HG03045 (cell line): ENCODE measurements around the gene SMTNL1.

ENCODE experiments used
- ATAC-seq: cut with Tn5 transposase; IDR thresholded peaks from one replicate; pipeline ENCODE4 v1.9.1; 2021; ENCODE audit warnings: mild to moderate bottlenecking, moderate library complexity; ENCODE audit not compliant: unreplicated experiment

SMTNL1 gene

DNA sequence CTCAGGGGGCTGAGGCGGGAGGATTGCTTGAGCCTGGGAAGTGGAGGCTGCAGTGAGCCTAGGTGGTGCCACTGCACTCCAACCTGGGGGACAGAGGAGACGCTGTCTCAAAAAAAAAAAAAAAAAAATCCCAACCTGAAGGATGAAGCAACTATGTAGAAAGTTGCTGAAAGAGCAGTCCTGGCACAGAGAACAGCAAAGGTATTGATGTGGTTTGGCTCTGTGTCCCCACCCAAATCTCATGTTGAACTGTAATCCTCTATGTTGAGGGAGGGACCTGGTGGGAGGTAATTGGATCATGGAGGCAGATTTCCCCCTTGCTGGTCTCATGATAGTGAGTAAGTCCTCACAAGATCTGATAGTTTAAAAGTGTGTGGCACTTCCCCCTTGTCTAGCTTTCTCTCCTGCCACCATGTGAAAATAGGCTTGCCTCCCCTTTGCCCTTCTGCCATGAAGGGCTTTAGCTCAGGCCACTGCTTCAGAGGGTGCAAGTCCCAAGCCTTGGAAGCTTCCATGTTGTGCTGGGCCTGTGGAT lies 49.4 kb downstream of the SMTNL1 start:
- ATAC-seq, result no peak

DNA sequence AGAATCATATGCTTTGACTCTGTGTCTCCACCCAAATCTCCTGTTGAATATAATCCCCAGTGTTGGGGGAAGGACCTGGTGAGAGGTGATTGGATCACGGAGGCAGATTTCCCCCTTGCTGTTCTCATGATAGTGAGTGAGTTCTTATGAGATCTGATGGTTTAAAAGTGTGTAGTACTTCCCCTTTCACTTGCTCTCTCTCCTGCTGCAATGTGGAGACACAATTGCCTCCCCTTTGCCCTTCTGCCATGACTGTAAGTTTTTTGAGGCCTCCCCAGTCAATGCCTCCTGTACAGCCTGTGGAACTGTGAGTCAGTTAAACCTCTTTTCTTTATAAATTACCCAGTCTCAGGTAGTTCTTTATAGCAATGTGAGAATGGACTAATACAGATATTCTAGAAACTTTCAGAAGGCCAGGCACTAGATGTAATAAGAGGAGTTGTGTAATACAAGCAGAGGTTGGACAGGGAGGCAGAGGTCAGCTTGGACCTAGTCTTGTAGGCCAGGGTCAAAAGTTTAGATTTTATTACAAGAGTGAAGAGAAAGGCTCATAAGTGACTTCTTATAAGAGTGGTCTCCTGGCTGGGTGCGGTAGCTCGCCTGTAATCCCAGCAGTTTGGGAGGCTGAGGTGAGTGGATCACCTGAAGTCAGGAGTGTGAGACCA lies 50.8 kb downstream of the SMTNL1 start:
- ATAC-seq, result no peak

DNA sequence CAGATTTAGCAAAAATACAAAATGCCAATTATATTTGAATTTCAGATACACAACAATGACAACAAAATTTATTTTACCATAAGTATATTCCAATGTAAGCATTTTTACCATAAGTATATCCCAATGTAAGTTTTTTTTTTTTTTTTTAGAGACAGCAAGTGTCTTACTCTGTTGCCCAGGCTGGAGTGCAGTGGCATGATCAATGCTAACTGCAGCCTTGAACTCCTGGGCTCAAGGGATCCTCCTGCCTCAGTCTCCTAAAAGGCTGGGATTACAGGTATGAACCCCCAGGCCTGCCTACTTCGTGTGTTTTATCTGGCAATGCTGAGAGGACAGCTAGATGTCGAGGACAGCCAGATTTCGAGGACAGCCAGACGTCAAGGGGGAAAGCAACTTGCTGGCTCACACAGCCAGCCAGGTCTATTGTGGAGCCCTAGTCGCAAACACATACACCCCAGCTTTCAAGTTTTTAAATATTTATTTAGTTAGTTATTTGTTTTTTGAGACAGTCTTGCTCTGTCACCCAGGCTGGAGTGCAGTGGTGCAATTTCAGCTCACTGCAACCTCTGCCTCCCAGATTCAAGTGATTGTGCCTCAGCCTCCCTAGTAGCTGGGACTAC lies 59.0 kb downstream of the SMTNL1 start:
- ATAC-seq, result no peak

DNA sequence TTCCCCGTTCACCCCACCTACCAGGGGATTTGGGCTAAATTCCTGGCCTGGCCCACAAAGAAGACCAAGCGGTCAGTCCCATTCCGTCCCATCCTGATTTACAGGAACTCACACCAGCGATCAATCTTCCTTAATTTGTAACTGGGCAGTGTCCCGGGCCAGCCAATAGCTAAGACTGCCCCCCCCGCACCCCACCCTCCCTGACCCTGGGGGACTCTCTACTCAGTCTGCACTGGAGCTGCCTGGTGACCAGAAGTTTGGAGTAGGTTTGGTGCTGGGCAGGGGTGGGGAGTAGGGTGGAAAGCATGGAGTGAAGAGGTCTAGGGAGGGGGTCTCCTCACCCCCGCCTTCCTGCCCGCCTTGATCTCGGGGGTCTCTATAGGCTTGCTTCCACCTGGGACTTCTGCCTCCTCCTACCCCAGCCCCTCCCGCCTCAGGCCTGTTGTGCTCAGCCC lies 60.1 kb downstream of the SMTNL1 start, which contains the start of gene SERPING1:
TSS of gene SERPING1 (plus strand) at position 225 of the 455 bp plus-strand sequence. CDS start 586 bp downstream, outside the sequence.
- no peak for ATAC-seq

DNA sequence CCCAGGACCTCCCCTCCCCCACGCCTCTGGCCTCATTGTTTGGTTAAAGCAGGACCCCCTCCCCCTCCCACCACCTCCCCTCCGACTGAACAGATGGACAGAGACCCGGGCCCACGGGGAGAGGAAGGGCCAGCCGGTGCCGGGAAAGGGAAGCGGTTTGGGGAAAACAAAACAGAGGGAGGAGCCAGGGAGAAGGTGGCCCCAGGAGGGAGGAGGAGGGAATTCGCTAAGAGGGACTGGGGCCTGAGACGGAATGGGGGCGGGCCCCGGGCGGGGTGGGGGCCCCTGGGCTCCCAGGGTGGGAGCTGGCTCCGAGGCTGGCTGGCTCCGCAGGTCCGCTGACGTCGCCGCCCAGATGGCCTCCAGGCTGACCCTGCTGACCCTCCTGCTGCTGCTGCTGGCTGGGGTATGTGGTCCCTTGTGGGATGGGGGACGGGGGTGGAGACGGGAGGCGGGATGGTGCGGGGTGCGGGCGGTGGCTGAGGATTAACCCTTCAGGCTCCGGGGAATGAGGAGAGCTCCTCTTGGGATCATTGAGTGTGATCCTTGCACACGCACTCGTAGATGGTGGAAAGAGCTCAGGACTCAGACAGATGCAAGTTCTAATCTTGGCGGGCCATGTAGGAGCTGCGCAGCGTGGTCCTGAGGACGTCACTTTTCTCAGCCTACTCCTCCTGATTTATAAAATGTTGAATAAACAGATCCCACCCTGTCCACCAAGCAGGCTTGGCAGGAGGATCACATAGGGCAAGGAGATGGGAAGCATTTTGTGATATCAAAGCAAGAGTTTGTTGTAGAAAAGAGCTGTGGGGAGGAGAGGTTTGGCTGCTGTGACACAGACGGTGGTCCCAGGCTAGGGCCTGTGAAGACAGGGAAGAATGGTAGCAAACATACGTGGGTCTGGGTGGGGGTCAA lies 60.8 kb downstream of the SMTNL1 start:
- no peak for ATAC-seq

DNA sequence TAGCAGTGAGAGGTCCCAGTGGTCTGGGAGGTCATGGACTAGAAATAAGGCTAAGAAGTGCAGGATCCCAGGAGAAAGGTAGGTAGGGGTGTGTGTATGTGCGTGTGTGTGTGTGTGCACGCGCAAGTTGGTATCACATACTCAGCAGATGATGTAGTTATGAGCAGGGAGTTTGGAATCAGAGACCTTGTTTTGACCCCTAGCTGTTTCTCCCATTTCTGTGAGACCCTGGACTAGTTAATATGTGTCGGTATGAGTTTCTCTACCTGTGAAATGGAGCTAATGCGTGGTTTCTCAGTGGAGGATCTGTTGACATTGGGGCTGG lies 61.4 kb downstream of the SMTNL1 start:
- ATAC-seq, result no peak

DNA sequence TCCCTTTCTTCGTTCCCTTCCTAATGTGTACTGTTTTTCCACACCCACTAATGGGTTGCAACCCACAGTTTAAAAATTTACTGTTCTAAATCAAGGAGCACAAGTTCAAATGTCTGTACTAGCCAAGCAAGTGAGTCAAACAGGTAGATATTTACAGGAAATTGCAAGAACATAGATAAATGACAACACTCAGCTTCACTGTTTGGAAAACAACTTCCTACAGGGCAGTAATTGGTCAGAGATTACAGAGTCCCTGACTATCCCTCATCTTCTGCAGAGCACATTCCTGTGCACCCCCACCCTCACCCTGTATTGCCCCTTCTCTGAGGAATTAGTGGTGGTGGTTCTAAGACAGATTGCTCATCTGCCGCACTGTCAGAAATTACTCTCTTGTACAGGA lies 62.0 kb downstream of the SMTNL1 start:
- no peak for ATAC-seq
